C4-2B (cell line): ENCODE data around the gene ORM1.

Experiments
- CTCF ChIP-seq: fragments of 450-650 bp; conservative IDR thresholded peaks from 2 replicates; pipeline ENCODE4 v1.5.1; 2017; ENCODE audit warnings: mild to moderate bottlenecking
- ZFX ChIP-seq: fragments of 450-650 bp; IDR thresholded peaks from 2 replicates; pipeline ENCODE4 v1.6.1; 2017

- TF ChIP-seq CTCF (no peak), ZFX (no peak)
Observed at GRCh38 chr9:114344188-114344566, 21.3 kb downstream of the ORM1 start.
